GM19463 (cell line): Measurements from ENCODE around the gene MYNN.

Experiments
- ATAC-seq: cut with Tn5 transposase; IDR thresholded peaks from one replicate; pipeline ENCODE4 v1.9.1; 2021; ENCODE audit warnings: mild to moderate bottlenecking, moderate library complexity; ENCODE audit not compliant: unreplicated experiment

MYNN gene

DNA sequence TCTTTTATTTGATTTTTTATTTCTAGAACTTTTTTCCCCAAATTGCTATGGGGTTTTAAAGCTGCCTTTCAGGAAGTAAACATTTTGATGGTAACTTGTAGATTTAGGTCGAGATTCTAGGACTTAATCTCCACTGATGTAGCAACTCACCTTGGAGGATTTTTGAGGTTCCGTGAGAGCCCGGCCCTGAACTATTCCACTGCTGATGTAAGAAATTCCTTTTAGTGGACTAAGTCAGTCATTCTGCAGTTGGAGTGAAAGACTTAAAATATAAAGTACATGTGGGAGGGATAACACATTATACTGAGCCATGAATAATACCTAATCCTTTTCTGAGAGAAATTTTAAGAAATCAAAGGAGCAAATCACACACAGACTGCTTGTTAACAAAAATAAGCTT lies 52.1 kb downstream of the MYNN start:
- no peak for ATAC-seq

- no peak for ATAC-seq
Measured at GRCh38 chr3:169827712-169828111, 54.5 kb downstream of the MYNN start.

DNA sequence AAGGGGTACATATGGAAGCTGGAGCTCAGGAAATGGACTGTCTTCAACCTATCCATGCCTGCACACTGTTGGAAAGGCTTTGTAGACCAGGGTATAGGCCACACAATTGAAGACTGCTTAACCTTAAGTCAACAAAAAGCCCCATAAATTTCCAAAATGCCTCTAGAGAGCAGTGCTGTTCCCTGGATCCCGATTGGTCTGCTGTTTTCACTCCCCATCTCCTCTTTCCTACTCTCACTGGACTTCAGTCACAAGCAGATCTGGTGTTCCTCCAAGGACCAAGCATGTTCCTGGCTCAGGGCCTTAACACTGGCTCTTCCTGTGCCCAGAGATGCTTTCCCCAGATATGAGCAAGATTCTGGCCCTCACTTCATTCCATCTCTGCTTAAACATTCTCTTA lies 62.3 kb downstream of the MYNN start:
- ATAC-seq, result no peak

GRCh38 chr3:169836078-169836941 lies 63.1 kb downstream of the MYNN start:
- ATAC-seq, result peak; percentile 87

DNA sequence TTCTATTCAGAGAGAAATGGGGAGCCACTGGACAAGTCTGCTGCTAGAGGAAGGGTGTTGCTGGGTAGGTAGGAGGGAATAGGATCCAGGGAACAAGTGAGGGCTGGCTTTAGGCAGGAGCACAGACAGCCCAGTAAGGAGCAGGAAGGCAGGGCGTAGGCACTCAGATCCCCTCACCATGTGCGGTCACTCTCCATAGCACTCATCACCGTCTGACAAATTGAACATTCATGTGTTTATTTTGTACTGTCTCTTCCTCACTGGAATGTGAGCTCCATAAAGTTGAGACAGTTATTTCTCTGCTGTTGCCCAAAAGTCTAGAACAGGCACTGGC lies 63.7 kb downstream of the MYNN start:
- no peak for ATAC-seq

- ATAC-seq, result no peak
Measured at GRCh38 chr3:169838511-169839030, 65.4 kb downstream of the MYNN start.
